Activated gamma-delta T cell treated with Interleukin-2 at 50 U/mL for 16 hours (primary cell): ENCODE data around the gene UGT1A7.

Experiments
- DNase-seq: peaks from one replicate; pipeline ENCODE4 v3.0.0-alpha.2; 2020

Gene UGT1A7

DNA sequence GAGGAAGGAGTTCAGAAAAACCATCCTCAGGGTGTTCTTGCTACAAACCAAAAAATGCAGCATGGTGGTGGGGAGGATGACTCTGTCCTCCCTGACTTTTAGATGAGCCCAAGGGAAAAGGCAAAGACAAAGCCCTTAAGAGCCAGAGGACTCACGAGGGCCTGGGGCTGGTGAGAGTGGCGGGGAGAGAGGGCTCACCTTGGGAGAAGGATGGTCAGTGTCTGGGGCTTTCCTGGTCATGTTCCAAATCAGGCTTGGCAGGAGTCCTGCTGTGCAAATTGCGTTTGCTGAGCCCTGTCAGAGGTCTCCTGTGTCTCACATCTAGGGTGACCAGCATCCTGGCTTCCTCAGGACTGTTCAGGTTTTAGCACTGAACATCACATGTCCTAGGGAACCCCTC, 83.1 kb downstream of the UGT1A7 start:
- no peak for DNase-seq

DNA sequence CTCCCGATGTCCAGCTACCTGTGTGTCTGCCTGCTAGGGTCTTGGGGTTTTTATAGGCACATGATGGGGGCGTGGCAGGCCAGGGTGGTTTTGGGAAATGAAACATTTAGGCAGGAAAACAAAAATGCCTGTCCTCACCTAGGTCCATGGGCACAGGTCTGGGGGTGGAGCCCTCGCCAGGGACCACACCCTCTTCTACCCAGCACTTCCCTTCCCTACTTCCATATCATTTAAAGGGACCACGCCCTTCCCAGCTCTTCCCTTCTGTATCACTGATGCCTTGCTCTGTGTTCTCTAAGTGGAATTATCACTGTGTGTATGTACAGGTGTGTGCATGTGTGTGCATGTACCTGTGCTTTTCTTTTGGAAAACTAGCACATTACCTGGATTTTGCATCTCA, 84.7 kb downstream of the UGT1A7 start:
- DNase-seq = no peak

DNA sequence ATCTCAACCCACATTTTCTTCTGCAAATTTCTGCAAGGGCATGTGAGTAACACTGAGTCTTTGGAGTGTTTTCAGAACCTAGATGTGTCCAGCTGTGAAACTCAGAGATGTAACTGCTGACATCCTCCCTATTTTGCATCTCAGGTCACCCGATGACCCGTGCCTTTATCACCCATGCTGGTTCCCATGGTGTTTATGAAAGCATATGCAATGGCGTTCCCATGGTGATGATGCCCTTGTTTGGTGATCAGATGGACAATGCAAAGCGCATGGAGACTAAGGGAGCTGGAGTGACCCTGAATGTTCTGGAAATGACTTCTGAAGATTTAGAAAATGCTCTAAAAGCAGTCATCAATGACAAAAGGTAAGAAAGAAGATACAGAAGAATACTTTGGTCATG, 86.4 kb downstream of the UGT1A7 start:
- DNase-seq = no peak

GRCh38 chr2:233769260-233769659, 87.6 kb downstream of the UGT1A7 start:
- DNase-seq = no peak

- no peak for DNase-seq
These were observed 90.5 kb downstream of the UGT1A7 start for GRCh38 chr2:233772153-233772552.

- no peak for DNase-seq
These were observed 90.9 kb downstream of the UGT1A7 start for GRCh38 chr2:233772583-233772982.

- DNase-seq = no peak
These were observed 92.2 kb downstream of the UGT1A7 start for GRCh38 chr2:233773854-233774253.

GRCh38 chr2:233775414-233775813, 93.7 kb downstream of the UGT1A7 start:
- no peak for DNase-seq

DNA sequence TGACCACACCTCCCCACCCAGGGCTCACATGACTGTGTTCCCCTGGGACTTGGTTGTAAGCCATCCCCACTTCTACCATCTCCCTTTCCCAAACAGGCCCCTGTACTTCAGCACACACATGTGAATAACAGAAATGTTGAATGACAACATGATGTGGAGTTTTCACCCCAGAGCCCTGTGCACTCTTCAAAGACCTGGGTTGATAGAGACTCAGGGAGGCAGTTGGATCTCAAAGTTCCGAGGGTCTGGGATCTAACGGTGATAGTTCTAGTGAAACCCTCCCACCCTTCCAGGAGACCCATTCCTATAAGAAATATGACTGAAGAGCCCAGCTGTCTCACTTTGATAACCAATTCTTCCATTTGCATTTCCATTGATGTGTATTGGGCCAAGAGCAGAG, 96.3 kb downstream of the UGT1A7 start, which contains the start of gene MROH2A:
MROH2A (plus strand) TSS at position 301 of the 400 bp plus-strand sequence. CDS start 1,029 bp downstream, outside the sequence.
- no peak for DNase-seq

DNA sequence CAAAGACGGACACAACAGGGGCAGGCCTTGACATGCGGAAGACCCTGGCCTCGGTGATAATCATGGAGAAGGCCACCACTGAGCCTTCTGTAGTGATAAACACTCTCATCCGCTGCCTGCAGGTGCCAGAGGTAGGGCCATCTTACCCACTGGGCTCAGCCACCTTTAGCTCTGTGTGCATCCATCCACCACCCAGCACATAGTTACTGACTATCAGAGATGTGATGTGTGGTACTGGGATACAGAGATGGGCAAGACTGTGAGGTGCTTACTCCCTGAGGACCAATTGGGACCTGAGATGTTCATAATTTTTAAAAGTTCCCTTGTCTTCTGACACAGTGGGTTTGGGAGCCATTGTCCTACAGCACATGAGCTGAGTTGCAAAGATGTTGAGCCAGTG, 98.0 kb downstream of the UGT1A7 start:
- no peak for DNase-seq

DNA sequence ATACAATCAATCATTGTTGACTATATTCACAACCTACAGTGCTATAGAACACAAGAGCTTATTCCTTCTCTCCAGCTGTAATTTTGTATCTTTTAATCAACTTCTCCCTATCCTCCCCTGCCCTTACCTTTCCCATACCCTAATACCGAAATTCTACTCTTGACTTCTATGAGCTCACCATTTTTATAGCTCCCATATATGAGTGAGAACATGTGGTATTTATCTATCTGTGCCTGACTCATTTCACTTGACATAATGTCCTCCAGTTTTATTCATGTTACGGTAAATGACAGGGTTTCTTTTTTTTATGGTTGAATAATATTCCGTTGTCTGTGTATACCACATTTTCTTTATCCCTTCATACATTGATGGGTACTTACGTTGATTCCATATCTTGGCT, 99.1 kb downstream of the UGT1A7 start:
- DNase-seq = no peak

- DNase-seq = no peak
These were observed 107.9 kb downstream of the UGT1A7 start for GRCh38 chr2:233789554-233789953.

DNA sequence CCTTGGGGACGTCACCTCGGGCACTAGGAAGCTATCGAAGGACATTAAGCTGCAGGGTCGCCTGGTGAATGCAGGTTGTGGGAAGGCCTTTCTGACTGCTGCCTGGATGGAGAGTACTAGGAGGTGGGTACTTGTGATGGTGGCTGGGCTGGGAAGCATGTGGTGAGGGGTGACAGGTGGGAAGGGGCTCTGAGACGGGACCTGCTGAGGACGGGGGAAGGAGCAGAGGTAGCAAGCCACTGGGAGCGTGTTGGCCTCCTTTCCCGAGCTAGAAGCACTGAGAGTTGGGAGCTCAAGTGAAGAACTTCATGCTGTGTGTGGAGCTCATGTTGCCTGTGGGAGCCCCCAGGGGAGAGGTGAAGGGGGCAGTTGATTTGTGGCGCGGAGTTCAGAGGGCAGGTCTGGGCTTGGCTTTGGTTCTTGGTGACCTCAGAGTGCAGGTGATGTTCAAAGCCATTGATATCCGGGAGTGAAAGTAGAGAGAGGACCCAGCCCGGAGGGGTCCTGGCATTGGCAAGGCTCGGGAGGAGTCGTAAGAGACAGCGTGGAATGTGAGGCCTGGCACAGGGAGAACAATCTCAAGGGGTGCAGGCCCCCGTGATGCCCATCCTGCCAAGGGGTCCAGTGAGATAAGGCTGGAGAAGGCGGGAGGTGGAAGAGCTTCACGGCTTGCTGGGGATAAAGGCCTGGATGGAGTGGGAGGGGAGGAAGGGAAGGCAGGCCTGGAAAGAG, 109.6 kb downstream of the UGT1A7 start:
- DNase-seq = no peak

DNA sequence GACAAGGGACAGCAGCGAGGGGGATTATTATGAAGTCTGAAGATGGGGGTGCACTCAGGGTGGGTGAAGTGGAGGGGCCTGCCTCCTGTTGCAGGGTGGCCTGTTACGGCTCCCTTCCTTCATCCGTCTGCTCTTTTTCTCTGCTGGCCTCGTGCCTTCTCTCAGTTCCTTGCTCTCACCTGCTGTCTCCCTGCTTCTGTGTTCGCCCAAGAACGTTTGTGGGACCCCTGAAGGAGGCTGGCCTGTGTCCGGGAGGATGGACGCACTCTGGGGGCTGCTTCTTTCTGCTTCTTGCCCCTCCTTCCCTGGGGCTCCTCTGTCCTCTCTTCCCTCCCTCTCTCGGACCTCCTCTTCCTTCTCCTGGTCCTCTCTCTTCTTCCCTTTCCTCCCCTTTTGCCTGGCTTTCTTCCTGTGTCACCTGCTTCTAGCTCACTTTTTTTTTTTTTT, 110.2 kb downstream of the UGT1A7 start:
- DNase-seq = no peak

DNA sequence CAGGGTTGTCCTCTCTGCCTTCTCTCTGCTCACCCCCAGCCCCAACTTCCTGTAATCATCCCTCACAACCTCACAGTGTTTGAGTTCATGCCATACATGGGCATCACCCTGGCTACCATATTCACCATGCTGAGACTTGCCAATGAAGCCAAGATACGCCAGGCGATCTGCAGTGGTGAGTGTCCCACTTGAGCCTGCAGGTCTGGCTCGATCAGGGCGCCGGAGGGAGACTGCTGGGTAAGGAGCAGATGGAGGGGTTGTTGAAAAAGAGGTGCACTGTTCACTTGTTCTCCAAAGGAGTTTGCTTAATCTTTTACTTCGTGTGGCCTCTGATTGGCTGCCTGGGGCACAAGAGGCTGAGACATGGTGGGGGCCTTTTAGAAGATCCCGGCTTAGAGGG, 111.0 kb downstream of the UGT1A7 start:
- no peak for DNase-seq

GRCh38 chr2:233793465-233794127, 111.9 kb downstream of the UGT1A7 start:
- DNase-seq = no peak

DNA sequence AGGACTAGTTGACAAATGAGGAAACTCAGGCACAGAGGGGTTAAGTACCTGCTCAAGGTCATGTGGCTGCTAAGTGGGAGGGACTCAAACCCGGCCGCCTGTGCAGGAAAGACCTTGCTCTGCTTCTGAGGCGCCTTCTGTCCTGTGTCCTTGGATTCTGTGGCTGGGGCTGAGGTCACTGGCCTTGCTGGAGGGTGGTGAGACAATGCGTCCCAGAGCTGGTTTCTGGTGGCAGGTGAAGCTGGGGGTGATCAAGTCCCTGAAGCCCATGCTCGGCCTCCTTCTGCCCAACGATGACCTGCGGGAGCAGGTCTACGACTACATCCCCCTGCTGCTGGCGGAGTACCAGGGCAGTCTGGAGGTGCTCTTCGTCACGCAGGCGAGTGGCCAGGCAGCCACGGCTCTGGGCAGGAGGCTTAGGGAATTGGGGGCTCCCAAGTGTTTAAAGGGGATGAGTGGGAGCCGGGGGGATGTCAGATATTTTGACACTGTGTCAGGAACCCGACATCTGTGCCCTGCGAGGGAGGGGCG, 112.5 kb downstream of the UGT1A7 start:
- no peak for DNase-seq

DNA sequence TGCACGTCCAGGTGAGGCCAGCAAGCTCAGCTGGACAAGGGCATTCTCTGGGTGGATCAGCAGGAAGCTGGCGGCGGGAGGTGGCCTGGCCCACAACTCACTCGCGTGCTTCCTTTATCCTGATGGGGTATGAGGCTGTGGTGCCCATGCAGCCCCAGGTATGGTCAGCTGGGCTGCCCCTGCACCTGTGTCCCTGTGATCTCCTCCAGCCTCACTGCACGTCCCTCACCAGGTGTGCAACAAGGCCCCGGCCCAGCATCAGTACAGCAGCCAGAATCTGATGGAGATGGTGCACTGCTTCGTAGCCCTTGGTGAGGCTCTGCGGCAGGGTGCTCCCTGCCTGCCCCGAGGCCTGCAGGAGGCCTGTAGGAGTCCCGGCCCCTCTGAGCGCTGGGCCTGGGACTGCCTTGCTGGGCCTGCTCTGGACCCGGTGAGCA, 114.1 kb downstream of the UGT1A7 start:
- DNase-seq = no peak

- no peak for DNase-seq
These were observed 114.6 kb downstream of the UGT1A7 start for GRCh38 chr2:233796254-233796653.

- no peak for DNase-seq
These were observed 116.8 kb downstream of the UGT1A7 start for GRCh38 chr2:233798335-233799086.

DNA sequence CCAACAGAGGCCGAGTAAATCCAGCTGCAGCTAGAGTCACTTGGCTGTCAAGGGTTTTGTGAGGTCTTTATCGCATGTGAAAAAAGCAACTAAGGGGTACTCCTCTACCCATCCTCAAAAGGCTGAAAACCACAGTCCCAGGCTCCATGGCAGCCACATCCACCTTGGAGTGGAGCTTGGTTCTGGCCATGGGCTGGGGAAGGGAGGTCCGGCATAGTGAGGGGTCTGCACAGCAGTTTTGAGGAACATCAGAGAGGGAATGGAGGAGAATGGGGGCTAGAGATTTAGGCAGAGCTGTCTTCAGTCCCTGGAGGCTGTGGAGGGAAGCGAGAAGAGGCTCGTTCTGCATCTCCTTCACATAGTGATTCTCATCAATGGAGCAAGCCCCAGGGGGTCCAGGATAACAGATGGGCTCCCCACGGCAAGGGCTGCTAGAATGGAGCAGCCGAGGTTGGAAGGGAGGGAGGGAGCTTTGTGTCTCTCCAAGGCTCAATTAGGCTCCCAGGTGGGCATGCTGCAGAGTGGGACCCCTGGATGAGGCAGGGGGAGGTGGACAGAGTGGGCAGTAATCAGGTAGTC, 117.5 kb downstream of the UGT1A7 start:
- no peak for DNase-seq

DNA sequence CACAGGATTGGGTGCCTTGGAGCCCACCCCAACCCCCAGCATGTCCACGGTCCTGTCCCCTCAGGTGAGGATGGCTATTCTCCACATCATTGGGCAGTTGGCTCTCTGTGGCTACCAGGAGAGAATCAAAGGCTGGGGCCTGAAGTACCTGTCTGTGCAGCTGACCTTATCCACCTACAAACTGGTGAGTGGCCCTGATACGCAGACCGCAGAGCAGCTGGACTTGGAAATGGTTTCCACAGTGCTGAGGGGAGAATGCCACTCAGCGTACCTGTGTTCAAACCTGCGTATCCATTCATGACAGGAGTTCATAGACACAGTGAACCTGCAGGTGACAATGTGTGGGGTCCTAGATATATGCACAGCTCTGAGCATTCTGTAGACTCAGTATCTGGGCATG, 118.0 kb downstream of the UGT1A7 start:
- no peak for DNase-seq

DNA sequence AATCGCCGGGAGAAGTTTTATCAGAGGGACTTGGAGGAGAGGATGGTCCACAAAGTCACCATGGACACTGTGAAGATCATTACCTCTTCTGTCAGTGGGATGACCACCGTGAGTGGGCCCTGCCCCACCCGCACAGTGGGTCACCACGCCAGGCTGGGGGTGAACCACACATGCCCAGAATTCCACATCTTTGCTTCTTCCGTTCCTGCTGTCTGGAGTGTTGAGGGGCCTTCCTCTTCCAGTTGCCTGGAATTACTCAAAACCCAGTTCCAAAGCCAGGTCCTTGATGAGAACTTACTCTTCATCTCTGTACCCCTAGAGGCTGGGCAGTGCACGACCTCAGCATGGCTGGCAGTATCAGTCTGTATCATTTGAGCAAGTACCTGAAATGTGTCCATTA, 118.5 kb downstream of the UGT1A7 start:
- no peak for DNase-seq
